ENCODE results near the gene ODAD4. TPM values are rescaled to one million over a fixed set of nuclear protein-coding genes. Genes with fewer than 3 reads are reported as not detected.

The ODAD4 gene
- total RNA-seq, 2 donors from 2014 or later = 1.1 to 2.2 TPM

DNA sequence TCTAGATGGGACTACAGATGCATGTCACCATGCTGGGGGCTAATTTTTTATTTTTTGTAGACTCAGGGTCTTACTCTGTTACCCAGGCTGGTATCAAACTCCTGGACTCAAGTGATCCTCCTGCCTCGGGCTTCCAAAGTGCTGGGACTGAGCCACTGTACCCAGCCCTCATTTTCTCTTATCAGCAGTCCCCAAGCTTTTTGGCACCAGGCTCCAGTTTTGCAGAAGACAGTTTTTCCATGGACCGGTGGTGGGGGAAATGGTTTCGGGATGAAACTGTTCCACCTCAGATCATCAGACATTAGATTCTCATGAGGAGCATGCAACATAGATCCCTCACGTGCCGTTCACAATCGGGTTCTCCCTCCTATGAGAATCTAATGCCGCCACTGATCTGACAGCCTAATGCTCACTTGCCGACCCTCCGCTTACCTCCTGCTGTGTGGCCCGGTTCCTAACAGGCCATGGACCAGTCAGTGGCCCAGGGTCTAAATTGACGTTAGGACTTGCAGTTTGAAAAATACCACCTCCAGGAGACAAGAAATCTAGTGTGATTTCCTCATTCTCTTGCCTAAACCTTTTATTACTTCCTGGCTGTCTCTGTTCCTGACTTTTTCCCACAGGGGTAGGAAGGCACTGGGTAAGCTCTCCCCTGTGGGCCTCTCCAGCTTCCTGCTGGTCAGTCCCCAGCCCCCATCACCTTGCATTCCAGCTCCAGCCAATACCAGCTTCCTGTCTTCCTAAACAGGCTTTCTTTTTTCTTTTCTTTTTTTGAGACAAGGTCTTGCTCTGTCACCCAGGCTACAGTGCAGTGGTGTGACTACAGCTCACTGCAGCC is 26.8 kb downstream of the ODAD4 start:
- H3K4me3 ChIP-seq = no peak overlapping the region
- no peaks in the 10 kb centered on the region for H3K27me3 ChIP-seq (replicated peaks; ENCODE audit: insufficient read depth)
- no peaks in the 10 kb centered on the region for H3K4me1 ChIP-seq (ENCODE audit: control insufficient read depth in 1 of 2, low read depth in 2 of 2)
- no peaks in the 10 kb centered on the region for H3K36me3 ChIP-seq
- no peak overlapping the region for H3K27ac ChIP-seq
- DNase-seq (ENCODE audit: low spot score) (no peak), ATAC-seq (ENCODE audit: insufficient number of reproducible peaks, low FRiP score, low read depth) (no peak)
- TF ChIP-seq, protein P1, sequence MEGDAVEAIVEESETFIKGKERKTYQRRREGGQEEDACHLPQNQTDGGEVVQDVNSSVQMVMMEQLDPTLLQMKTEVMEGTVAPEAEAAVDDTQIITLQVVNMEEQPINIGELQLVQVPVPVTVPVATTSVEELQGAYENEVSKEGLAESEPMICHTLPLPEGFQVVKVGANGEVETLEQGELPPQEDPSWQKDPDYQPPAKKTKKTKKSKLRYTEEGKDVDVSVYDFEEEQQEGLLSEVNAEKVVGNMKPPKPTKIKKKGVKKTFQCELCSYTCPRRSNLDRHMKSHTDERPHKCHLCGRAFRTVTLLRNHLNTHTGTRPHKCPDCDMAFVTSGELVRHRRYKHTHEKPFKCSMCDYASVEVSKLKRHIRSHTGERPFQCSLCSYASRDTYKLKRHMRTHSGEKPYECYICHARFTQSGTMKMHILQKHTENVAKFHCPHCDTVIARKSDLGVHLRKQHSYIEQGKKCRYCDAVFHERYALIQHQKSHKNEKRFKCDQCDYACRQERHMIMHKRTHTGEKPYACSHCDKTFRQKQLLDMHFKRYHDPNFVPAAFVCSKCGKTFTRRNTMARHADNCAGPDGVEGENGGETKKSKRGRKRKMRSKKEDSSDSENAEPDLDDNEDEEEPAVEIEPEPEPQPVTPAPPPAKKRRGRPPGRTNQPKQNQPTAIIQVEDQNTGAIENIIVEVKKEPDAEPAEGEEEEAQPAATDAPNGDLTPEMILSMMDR (IDR thresholded peaks at IDR 0.05) = no peak
- no peaks in the 10 kb centered on the region for H3K9me3 ChIP-seq

DNA sequence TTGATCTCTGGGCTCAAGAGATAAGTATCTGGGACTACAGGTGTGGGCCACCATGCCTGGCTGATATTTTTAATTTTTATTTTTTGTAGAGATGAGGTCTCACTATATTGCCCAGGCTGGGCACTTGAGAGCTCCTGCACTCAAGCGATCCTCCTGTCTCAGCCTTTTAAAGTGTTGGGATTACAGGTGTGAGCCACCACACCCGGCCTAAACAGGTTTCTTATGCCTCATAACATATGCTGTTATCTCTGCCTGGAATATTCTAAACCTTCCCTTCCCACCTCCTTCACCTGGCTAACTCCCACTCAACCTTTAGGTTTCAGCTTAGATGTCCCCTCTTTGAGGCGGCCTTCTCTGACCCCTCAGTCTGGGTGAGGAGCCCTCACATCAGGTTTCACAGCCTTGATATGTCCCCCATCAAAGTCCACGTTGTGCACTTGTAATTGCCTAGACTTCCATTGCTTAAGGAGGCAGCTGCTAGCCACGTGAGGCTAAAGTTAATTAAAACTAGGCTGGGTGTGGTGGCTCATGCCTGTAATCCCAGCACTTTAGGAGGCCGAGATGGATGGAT is 27.5 kb downstream of the ODAD4 start:
- H3K4me1 ChIP-seq (ENCODE audit: control insufficient read depth in 1 of 2, low read depth in 2 of 2) = peaks cover 0 to 5% of the 10 kb centered on the region in 2 donors
- H3K36me3 ChIP-seq = no peaks in the 10 kb centered on the region
- H3K27me3 ChIP-seq (replicated peaks; ENCODE audit: insufficient read depth) = no peaks in the 10 kb centered on the region
- TF ChIP-seq, protein P1 (IDR thresholded peaks at IDR 0.05) = no peak
- H3K9me3 ChIP-seq = no peaks in the 10 kb centered on the region
- H3K27ac ChIP-seq = no peak overlapping the region
- DNase-seq (ENCODE audit: low spot score) = no peak
- no peak overlapping the region for H3K4me3 ChIP-seq
- no peak for ATAC-seq (ENCODE audit: insufficient number of reproducible peaks, low FRiP score, low read depth)

DNA sequence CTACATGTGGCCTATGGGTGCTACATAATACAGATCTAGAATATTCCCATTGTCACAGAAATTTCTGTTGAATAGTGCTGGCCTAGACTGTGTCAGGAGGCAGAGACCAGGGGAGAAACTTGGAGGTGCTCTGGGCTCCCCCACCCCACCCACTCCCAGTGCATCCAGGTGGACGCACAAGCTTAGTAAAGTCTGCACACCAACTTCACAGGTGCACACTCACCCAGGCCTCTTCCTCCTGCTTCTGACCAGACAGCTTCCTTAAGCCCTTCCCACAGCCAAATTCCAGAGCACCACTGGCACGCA is 28.6 kb downstream of the ODAD4 start:
- ATAC-seq (ENCODE audit: insufficient number of reproducible peaks, low FRiP score, low read depth) (no peak), DNase-seq (ENCODE audit: low spot score) (no peak)

DNA sequence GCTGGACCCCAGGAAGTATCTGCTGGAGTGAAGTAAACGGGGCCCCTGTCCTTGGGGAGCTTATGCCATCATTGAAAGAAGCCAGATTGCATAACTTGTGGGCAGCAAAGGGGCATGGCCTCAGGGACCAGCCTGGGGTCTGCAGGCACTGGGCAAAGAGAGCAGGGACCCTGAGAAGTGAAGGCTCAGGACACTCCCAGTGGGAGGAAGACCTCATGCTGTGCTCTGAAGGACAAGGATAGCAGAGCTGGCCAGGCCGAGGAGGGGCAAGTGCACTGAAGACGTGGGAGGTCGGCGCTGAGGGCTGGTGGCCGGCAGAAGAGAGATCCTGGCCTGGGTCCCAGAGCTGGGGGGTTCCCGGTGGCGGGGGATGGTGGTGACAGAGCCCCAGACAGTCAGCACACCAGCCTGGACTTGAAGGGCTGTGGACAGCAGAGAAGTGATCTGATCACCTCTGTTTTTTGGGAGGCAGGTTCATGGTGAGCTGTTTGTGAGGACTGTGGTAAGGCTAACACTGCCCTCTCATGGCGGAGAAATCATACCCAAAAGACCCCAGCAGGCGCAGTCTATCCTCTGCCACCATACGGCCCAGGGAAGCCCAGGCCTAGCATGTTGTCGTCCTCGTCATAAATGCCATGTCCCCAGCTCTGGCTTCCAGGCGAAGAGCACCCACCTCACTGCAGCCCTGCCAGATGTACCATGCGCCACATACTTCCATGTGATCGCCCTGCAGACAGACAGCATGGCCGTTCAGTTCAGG is 29.1 kb downstream of the ODAD4 start:
- TF ChIP-seq, protein P1 (IDR thresholded peaks at IDR 0.05) = no peak
- Histone ChIP-seq H3K4me3 (no peak overlapping the region), H3K27me3 (replicated peaks; ENCODE audit: insufficient read depth) (no peaks in the 10 kb centered on the region), H3K9me3 (no peaks in the 10 kb centered on the region), H3K27ac (no peak overlapping the region), H3K4me1 (ENCODE audit: control insufficient read depth in 1 of 2, low read depth in 2 of 2) (peaks cover 0 to 5% of the 10 kb centered on the region in 2 donors), H3K36me3 (no peaks in the 10 kb centered on the region)
- ATAC-seq (ENCODE audit: insufficient number of reproducible peaks, low FRiP score, low read depth) (no peak), DNase-seq (ENCODE audit: low spot score) (no peak)

More for the DNA sequence above, 28.6 kb downstream of the ODAD4 start:
- H3K4me3 ChIP-seq = no peak overlapping the region
- no peaks in the 10 kb centered on the region for H3K9me3 ChIP-seq
- H3K36me3 ChIP-seq = no peaks in the 10 kb centered on the region
- H3K4me1 ChIP-seq (ENCODE audit: control insufficient read depth in 1 of 2, low read depth in 2 of 2) = peaks cover 0 to 5% of the 10 kb centered on the region in 2 donors
- H3K27me3 ChIP-seq (replicated peaks; ENCODE audit: insufficient read depth) = no peaks in the 10 kb centered on the region
- H3K27ac ChIP-seq = no peak overlapping the region
- TF ChIP-seq, protein P1 (IDR thresholded peaks at IDR 0.05) = no peak

DNA sequence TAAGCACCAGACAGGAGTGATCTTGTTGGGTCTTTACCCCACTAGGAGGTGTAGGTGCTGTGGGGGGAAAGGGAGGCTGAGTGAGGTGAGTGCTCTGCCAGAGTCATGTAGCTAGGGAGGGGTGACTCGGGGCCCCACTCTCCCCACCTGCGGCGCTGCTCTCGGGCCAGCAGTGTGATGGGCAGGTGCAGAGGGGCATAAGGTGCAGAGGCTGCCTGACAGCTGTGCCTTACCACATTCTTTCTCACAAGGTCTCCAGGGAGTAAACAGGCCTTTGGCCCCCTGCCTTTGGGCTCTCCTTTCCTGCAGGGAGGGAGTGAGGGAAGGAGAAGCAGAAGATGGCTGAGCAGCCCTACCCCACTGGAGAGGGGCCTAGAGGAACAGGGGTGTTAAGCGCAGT is 31.7 kb downstream of the ODAD4 start:
- ATAC-seq (ENCODE audit: insufficient number of reproducible peaks, low FRiP score, low read depth) = no peak
- Histone ChIP-seq H3K4me3 (no peak overlapping the region), H3K9me3 (no peaks in the 10 kb centered on the region), H3K27me3 (replicated peaks; ENCODE audit: insufficient read depth) (no peaks in the 10 kb centered on the region), H3K36me3 (no peaks in the 10 kb centered on the region), H3K4me1 (ENCODE audit: control insufficient read depth in 1 of 2, low read depth in 2 of 2) (peaks cover 0 to 16% of the 10 kb centered on the region in 2 donors), H3K27ac (no peak overlapping the region)
- TF ChIP-seq, protein P1 (IDR thresholded peaks at IDR 0.05) = no peak
- DNase-seq (ENCODE audit: low spot score) = no peak

Data from thoracic aorta (tissue), 2 donors.